ENCODE data around the gene TSHZ2. TPM values are rescaled to one million over a fixed set of nuclear protein-coding genes. Genes with fewer than 3 reads are reported as not detected.

Gene TSHZ2
- total RNA-seq, 1 experiment from 2014 or later, result 0.20 TPM

GRCh38 chr20:53379014-53379832 lies 407.1 kb downstream of the TSHZ2 start (continued):
- TF ChIP-seq ZNF423 (CRISPR knock-in tag; IDR thresholded peaks at IDR 0.05), result no peak
- TF ChIP-seq JUN (CRISPR knock-in tag; IDR thresholded peaks at IDR 0.05), result no peak
- TF ChIP-seq OVOL2 (CRISPR knock-in tag; IDR thresholded peaks at IDR 0.05; ENCODE audit: borderline replicate concordance), result no peak

GRCh38 chr20:53379833-53380120 lies 407.6 kb downstream of the TSHZ2 start:
- no peak overlapping the region for H3K4me3 Mint-ChIP-seq
- no peak for DNase-seq (ENCODE audit: low spot score)
- ChIA-PET CTCF (no interaction called here), POLR2A (no interaction called here)
- no peak for ATAC-seq
- no peaks in the 10 kb centered on the region for H3K27me3 Mint-ChIP-seq (ENCODE audit: low read depth)
- TF ChIP-seq USF2 (CRISPR knock-in tag; IDR thresholded peaks at IDR 0.05) (no peak), CDX4 (CRISPR knock-in tag; IDR thresholded peaks at IDR 0.05; ENCODE audit: borderline replicate concordance) (no peak), ATF1 (CRISPR knock-in tag; IDR thresholded peaks at IDR 0.05) (no peak), ATF6 (CRISPR knock-in tag; IDR thresholded peaks at IDR 0.05) (no peak), ZNF416 (CRISPR knock-in tag; IDR thresholded peaks at IDR 0.05) (no peak)
- H3K27ac Mint-ChIP-seq, result no peak overlapping the region
- H3K4me1 Mint-ChIP-seq, result peaks cover 6% of the 10 kb centered on the region
- no peaks in the 10 kb centered on the region for H3K36me3 Mint-ChIP-seq
- H3K9me3 Mint-ChIP-seq, result peaks cover 8% of the 10 kb centered on the region

- no peak overlapping the region for H3K27ac Mint-ChIP-seq
- ATAC-seq, result no peak
- peaks cover 19% of the 10 kb centered on the region for H3K4me1 Mint-ChIP-seq
- no peaks in the 10 kb centered on the region for H3K27me3 Mint-ChIP-seq (ENCODE audit: low read depth)
- no peak for DNase-seq (ENCODE audit: low spot score)
- H3K9me3 Mint-ChIP-seq, result peaks cover 8% of the 10 kb centered on the region
- ChIA-PET POLR2A (interaction anchor here (0.6 kb wide), 1 partner anchor 20 kb away, joined by 3 read pairs; no protein-coding TSS in a partner anchor), CTCF (interaction anchor here (0.9 to 1.2 kb wide), 2 partner anchors 13 to 218 kb away, joined by 3 read pairs; no protein-coding TSS in a partner anchor)
- H3K36me3 Mint-ChIP-seq, result no peaks in the 10 kb centered on the region
- H3K4me3 Mint-ChIP-seq, result no peak overlapping the region
- TF ChIP-seq ZBTB43 (CRISPR knock-in tag; IDR thresholded peaks at IDR 0.05) (no peak), USF2 (CRISPR knock-in tag; IDR thresholded peaks at IDR 0.05) (no peak), ZNF281 (CRISPR knock-in tag; IDR thresholded peaks at IDR 0.05) (no peak), TEAD1 (CRISPR knock-in tag; IDR thresholded peaks at IDR 0.05) (no peak), MAX (CRISPR knock-in tag; IDR thresholded peaks at IDR 0.05) (no peak), ZNF317 (CRISPR knock-in tag; IDR thresholded peaks at IDR 0.05; ENCODE audit: borderline replicate concordance, low read depth) (no peak), FOXP1 (CRISPR knock-in tag; IDR thresholded peaks at IDR 0.05; ENCODE audit: borderline replicate concordance) (no peak), ARID4B (CRISPR knock-in tag; IDR thresholded peaks at IDR 0.05; ENCODE audit: borderline replicate concordance) (no peak), MLX (CRISPR knock-in tag; IDR thresholded peaks at IDR 0.05) (no peak)
Observed at GRCh38 chr20:53381568-53382262, 409.6 kb downstream of the TSHZ2 start.

Data from WTC11 (cell line).